HG02759 (cell line): ENCODE measurements around the gene IL10RB.
"Not testable (repeated sequence)": the region's sequence is repeated elsewhere in the genome, so short reads cannot be mapped to it uniquely, and the experiment has no call there.

Source experiments
- ATAC-seq: cut with Tn5 transposase; IDR thresholded peaks from one replicate; pipeline ENCODE4 v1.9.1; 2021; ENCODE audit warnings: mild to moderate bottlenecking, moderate library complexity; ENCODE audit not compliant: unreplicated experiment

Gene IL10RB

DNA sequence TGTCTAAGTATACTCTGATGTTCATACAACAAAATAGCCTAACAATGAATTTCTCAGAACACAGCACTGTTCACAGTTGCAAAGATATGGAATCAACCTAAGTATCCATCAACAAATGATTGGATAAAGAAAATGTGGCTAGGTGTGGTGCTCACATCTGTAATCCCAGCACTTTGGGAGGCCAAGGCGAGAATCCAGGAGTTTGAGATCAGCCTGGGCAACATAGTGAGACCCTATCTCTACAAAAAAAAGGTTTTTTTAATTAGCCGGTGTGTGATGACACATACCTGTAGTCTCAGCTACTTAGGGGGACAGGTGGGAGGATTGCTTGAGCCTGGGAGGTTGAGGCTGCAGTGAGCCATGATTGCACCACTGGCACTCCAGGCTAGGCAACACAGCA lies 25.8 kb upstream of the IL10RB start:
- no peak for ATAC-seq

GRCh38 chr21:33241846-33242245 lies 24.3 kb upstream of the IL10RB start:
- ATAC-seq: no peak

- not testable (repeated sequence) for ATAC-seq
These were observed 23.3 kb upstream of the IL10RB start for GRCh38 chr21:33242846-33243245.

- no peak for ATAC-seq
These were observed 21.9 kb upstream of the IL10RB start for GRCh38 chr21:33244082-33244778.

DNA sequence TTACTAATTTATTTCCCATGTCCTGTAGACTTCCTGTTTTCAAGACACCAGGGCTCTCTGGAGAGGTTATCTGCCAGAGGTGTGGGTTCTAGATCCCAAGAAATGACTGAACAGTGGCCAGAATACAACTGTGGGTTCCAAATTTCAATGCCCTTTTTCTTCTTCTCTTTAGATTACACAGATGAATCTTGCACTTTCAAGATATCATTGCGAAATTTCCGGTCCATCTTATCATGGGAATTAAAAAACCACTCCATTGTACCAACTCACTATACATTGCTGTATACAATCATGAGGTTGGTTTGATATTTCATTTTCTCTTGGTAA lies 21.4 kb upstream of the IL10RB start:
- no peak for ATAC-seq

DNA sequence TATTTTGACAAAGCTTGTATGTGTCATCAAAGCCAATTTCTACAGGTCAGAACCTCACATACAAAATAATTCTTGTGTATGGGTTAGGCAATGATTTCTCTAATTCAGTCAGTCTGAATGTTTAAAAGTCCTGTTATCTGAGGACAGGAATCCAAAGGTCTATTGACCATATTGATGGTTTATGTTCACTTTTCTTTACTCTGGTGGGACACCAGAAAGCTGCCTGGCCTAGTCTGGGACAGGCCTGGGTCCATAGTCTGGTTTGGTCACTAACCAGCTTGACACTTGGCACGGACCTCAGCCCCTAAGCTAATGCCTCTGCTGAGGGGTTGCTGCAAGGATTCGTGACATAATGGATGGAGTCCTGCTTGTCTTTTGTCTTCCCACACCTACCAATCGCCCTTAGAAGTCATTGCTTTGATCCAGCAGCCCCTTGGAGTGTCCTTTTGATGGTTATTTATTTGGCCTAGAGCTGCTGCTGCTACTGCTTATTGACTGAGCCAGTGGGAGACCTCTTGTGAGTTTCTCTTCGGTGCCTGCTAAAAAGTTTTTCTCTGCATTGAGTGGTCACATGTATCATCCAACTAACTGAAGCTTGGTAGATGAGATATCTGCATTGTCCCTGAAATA lies 20.8 kb upstream of the IL10RB start:
- ATAC-seq: no peak

- ATAC-seq: no peak
These were observed 19.7 kb upstream of the IL10RB start for GRCh38 chr21:33246506-33246905.

DNA sequence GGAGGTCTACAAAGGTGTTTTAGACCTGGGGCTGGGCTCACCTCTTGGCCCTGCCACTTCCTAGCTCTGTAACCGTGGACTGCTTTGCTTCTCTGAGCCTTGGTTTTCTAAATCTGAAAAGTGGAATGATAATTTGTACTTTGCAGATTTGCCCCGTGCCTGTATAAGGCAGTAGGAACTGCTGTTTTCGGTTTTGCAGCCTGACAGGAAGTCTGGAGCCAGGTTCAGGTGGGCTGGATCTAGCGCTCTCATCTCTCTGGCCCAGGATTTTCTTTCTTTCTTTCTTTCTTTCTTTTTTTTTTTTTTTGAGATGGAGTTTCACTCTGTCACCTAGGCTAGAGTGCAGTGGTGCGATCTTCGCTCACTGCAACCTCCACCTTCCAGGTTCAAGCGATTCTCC lies 19.2 kb upstream of the IL10RB start:
- no peak for ATAC-seq

GRCh38 chr21:33247599-33247998 lies 18.6 kb upstream of the IL10RB start:
- ATAC-seq: no peak

GRCh38 chr21:33249331-33250002 lies 16.7 kb upstream of the IL10RB start:
- no peak for ATAC-seq

DNA sequence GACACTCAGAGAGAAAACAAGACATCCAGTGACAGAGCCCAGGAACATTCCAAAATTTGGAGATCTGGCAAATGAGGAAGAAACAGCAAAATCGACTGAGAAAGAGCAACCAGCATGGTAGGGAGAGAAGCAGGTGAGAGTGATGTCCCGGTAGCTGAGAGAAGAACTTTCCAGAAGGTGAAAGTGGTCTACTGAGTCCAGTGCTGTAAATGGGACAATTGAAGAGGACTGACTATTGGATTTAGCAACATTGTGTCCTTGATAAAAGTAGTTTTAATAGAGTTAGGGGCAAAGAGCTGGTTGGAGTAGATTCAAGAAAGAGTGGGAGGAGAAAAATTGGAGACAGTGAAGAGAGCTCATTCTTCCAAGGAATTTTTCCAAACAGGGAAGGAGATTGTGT lies 15.0 kb upstream of the IL10RB start:
- no peak for ATAC-seq

- ATAC-seq: not testable (repeated sequence)
These were observed 12.8 kb upstream of the IL10RB start for GRCh38 chr21:33253382-33253781.

DNA sequence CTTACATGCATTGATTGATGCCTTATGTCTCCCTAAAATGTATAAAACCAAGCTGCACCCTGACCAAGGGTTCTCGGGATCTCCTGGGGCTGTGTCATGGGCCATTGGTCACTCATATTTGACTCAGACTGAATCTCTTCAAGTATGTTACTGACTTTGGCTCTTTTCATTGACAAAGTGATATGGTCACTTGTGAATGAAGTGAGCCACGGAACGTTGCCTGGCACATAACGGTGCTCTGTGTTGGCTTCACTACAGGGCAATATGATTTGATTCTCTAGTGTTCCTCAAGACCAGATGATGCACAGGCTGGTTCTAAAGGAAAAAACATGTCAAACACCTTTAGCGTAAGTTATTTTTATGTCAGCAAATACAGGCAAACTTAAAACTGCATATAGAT lies 11.4 kb upstream of the IL10RB start:
- ATAC-seq: no peak

- no peak for ATAC-seq
These were observed 10.8 kb upstream of the IL10RB start for GRCh38 chr21:33255404-33255803.

DNA sequence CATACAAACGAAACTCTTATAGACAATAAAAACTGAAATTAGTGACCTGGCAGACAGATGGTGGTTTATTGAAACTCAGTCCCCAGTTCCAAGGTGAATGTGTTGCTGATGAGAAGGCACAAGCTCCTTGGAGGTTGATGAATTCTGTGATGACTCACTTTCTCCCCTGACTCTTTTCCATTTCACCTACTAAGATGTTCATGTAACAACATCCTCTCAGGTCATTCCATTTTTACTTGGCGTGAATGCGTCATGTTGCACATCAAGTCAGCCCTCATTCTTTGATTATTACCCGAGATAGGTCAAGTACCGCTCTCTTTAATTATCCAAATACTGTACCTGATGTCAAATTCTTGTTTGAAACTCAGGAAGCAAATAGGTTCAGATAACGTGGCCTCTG lies 10.1 kb upstream of the IL10RB start:
- ATAC-seq: no peak

DNA sequence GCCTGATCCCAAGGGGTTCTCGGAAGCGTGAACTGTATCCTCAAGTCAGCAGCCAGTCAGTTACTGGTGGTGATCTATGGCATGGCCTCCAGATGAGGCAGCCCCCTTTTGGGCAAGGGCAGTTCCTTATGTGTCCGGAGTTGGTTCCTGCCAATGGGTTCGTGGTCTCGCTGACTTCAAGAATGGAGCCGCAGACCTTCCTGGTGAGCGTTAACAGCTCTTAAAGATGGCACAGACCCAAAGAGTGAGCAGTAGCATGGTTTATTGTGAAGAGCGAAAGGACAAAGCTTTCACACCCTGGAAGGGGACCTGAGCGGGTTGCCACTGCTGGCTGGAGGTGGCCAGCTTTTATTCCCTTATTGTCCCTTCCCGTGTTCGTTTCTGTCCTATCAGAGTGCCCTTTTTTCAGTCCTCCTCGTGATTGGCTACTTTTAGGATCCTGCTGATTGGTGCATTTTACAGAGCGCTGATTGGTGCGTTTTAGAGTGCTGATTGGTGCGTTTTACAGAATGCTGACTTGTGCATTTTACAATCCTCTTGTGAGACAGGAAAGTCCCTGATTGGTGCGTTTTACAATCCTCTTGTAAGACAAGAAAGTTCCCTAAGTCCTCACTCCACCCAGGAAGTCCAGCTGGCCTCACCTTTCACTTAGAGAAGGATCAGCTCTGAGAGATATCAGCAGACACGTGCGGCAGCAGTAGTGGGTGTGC lies 8.9 kb upstream of the IL10RB start:
- no peak for ATAC-seq

DNA sequence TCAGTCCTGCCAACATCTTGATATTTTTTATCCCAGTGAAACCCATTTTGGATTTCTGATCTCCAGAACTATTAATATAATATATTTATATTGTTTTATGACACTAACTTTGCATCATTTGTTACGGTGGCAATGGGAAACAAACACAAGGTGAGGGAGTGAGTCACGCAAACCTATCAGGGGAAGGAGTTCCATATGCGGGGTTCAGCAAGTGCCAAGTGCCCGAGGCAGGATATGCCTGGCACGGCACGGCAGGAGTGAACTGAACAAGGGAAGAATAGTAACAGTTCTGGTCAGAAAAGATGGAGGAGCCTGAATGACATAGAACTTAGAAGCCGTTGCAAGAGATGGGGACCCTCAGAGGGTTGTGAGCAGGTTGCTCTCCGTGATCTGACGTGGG lies 7.7 kb upstream of the IL10RB start:
- ATAC-seq: no peak

DNA sequence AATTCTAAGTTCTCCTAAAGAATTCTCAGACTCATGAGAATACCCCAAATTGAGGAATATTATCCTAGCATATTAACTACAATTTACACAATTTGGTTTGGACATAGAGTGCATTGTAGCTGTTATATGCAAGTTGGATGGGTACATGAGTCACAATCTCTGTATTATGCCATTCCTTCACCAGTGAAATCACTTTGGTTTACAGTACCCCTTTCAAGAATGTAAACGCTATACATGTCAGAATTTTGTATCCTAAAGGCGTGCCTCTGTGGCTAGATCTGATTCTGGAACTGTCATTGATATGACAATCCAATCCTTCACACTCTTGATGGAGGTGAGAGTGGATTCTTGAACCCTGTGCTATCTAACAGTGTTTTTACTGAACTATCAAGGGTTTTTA lies 6.7 kb upstream of the IL10RB start:
- ATAC-seq: no peak

DNA sequence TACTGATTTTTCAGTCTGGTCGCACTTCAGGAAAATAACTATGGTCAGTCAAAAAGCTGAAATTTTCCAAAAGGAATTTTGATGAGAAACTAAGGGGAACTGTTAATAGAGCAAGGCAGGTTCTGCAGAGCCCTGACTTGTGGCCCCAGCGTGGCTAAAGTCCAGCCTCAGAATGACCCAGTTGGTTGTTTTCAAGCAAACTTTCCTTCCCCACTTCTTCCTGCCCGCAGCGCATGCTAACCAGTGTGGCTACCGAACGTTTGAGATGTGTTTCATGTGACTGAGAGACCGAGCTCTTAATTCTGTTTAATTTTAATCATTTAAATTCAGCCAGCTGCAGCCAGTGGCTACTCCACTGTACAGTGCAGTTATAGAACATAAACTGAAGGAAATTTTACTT lies 6.2 kb upstream of the IL10RB start:
- ATAC-seq: no peak

GRCh38 chr21:33261635-33262034 lies 4.5 kb upstream of the IL10RB start:
- no peak for ATAC-seq

DNA sequence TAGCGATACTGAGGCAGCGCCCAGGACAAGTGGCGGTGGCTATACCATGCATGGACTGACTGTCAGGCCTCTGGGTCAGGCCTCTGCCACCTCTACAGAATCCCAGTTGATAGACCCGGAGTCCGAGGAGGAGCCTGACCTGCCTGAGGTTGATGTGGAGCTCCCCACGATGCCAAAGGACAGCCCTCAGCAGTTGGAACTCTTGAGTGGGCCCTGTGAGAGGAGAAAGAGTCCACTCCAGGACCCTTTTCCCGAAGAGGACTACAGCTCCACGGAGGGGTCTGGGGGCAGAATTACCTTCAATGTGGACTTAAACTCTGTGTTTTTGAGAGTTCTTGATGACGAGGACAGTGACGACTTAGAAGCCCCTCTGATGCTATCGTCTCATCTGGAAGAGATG lies 3.2 kb upstream of the IL10RB start:
- ATAC-seq: no peak

DNA sequence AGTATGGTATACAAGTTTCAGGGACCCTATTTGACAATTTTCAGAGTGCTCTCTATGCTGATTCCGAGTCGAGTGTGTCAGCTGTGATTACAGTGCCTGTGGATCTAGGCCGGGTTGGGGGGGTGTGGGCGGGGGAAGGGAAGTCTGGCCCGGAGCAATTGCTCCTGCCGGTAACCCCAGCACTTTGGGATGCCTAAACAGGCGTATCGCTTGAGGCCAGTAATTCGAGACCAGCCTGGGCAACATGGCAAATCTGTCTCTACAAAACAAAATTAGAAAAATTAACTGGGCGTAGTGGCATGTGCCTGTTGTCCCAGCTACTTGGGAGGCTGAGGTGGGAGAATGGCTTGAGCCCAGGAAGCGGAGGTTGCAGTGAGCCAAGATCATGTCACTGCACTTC lies 1.6 kb upstream of the IL10RB start:
- ATAC-seq: no peak
